ENCODE results near the gene MARCHF10. TPM values are rescaled to one million over a fixed set of nuclear protein-coding genes. Genes with fewer than 3 reads are reported as not detected.

MARCHF10 gene
- total RNA-seq, 1 experiment from 2014 or later = 0.39 TPM

DNA sequence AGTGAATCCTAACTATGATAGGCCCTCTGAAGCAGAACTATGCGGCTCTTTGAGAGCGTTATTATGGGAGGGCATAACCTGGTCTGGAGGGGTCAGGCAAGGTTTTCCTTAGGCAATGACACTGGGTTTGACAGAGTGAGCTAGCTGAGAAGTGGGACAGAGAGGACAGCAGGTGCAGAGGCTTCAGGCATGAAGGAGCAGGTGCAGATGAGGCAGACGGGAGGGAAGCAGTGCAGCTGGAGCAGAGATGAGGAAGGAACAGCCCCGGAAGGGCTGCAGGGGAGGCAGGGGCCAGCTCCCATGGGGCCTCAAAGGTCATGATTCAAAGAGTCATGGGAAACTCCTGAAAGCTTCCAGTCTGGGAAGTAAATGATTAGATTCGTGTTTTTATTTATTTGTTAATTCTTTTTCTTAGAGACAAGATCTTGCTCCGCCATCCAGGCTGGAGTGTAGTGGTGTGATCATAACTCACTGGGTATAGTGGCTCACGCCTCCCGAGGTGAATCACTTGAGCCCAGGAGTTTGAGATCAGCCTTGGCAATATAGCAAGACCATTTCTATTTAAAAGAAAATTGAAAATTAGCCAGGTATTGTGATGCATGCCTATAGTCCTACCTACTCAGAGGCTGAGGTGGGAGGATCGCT, 5.4 kb downstream of the MARCHF10 start:
- BruUV-seq (replicated peaks) = no TSS peak
- CTCF ChIA-PET = no interaction called here

DNA sequence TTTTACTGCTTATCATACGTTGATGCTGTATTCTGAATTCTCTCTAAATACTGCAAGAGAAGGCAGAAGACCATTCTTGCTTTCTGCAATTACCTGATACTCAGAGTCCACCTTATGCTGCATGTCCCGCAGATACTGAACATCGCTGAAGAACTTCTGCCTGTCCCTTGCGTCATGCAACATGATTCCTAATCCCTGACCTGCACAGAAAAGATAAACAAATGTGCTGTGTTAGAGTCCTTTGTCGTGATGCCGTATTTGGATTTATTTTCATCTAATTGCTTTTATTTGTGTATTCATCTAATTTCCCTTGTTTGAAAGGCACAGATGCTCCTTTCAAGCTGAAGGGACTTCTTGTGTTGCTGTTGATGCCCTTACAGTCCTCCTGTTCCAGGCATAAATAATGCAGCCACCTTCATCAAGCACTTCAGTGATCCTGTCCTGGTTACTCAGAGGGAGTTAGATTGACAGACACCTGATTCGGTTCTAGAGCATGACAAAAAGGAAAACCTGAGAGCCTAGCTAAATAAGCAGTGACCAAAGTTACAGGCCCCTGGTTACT, 6.5 kb downstream of the MARCHF10 start:
- CTCF ChIA-PET = no interaction called here
- TF ChIP-seq, protein P1, sequence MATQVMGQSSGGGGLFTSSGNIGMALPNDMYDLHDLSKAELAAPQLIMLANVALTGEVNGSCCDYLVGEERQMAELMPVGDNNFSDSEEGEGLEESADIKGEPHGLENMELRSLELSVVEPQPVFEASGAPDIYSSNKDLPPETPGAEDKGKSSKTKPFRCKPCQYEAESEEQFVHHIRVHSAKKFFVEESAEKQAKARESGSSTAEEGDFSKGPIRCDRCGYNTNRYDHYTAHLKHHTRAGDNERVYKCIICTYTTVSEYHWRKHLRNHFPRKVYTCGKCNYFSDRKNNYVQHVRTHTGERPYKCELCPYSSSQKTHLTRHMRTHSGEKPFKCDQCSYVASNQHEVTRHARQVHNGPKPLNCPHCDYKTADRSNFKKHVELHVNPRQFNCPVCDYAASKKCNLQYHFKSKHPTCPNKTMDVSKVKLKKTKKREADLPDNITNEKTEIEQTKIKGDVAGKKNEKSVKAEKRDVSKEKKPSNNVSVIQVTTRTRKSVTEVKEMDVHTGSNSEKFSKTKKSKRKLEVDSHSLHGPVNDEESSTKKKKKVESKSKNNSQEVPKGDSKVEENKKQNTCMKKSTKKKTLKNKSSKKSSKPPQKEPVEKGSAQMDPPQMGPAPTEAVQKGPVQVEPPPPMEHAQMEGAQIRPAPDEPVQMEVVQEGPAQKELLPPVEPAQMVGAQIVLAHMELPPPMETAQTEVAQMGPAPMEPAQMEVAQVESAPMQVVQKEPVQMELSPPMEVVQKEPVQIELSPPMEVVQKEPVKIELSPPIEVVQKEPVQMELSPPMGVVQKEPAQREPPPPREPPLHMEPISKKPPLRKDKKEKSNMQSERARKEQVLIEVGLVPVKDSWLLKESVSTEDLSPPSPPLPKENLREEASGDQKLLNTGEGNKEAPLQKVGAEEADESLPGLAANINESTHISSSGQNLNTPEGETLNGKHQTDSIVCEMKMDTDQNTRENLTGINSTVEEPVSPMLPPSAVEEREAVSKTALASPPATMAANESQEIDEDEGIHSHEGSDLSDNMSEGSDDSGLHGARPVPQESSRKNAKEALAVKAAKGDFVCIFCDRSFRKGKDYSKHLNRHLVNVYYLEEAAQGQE (IDR thresholded peaks at IDR 0.05; ENCODE audit: insufficient read depth in 1 of 2, low read depth in 2 of 2, low read length in 1 of 2) = no peak
- no peak for TF ChIP-seq TCF7L2 (IDR thresholded peaks at IDR 0.05; ENCODE audit: low read depth, low read length)
- TF ChIP-seq POLR2AphosphoS5 (IDR thresholded peaks at IDR 0.05; ENCODE audit: low read depth, low read length) = no peak
- no peak for TF ChIP-seq SIN3A (IDR thresholded peaks at IDR 0.05; ENCODE audit: borderline replicate concordance, insufficient read depth, low read depth, low read length)
- TF ChIP-seq, protein P2, sequence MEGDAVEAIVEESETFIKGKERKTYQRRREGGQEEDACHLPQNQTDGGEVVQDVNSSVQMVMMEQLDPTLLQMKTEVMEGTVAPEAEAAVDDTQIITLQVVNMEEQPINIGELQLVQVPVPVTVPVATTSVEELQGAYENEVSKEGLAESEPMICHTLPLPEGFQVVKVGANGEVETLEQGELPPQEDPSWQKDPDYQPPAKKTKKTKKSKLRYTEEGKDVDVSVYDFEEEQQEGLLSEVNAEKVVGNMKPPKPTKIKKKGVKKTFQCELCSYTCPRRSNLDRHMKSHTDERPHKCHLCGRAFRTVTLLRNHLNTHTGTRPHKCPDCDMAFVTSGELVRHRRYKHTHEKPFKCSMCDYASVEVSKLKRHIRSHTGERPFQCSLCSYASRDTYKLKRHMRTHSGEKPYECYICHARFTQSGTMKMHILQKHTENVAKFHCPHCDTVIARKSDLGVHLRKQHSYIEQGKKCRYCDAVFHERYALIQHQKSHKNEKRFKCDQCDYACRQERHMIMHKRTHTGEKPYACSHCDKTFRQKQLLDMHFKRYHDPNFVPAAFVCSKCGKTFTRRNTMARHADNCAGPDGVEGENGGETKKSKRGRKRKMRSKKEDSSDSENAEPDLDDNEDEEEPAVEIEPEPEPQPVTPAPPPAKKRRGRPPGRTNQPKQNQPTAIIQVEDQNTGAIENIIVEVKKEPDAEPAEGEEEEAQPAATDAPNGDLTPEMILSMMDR (IDR thresholded peaks at IDR 0.05) = no peak
- BruUV-seq (replicated peaks) = no TSS peak
- ATAC-seq = no peak
- Histone ChIP-seq H3K27ac (ENCODE audit: low read length) (no peak overlapping the region), H3K9me3 (ENCODE audit: control insufficient read depth, insufficient read depth, low read depth, low read length) (no peaks in the 10 kb centered on the region), H3K4me1 (ENCODE audit: control insufficient read depth, insufficient read depth, low read length) (no peaks in the 10 kb centered on the region), H3K36me3 (ENCODE audit: control insufficient read depth, insufficient read depth, low read length) (no peaks in the 10 kb centered on the region), H3K27me3 (ENCODE audit: control insufficient read depth, insufficient read depth, low read length) (no peaks in the 10 kb centered on the region), H3K4me3 (ENCODE audit: low read depth in 2 of 2, low read length in 2 of 2) (no peak overlapping the region)
- intact Hi-C loops (cut with micrococcal nuclease; ENCODE audit: unreplicated experiment) = no loop called here
- POLR2A ChIA-PET = no interaction called here
- DNase-seq (ENCODE audit: low read depth, low spot score) = no peak
- in situ Hi-C loops (cut with HindIII; ENCODE audit: low pct_unique_long_range_greater_than_20kb, low sequenced_read_pairs) = no loop called here

More for the DNA sequence above, 5.4 kb downstream of the MARCHF10 start:
- ATAC-seq = no peak
- Histone ChIP-seq H3K27ac (ENCODE audit: low read length) (no peak overlapping the region), H3K4me1 (ENCODE audit: control insufficient read depth, insufficient read depth, low read length) (no peaks in the 10 kb centered on the region), H3K9me3 (ENCODE audit: control insufficient read depth, insufficient read depth, low read depth, low read length) (no peaks in the 10 kb centered on the region), H3K4me3 (ENCODE audit: low read depth in 2 of 2, low read length in 2 of 2) (no peak overlapping the region), H3K27me3 (ENCODE audit: control insufficient read depth, insufficient read depth, low read length) (no peaks in the 10 kb centered on the region), H3K36me3 (ENCODE audit: control insufficient read depth, insufficient read depth, low read length) (no peaks in the 10 kb centered on the region)
- in situ Hi-C loops (cut with HindIII; ENCODE audit: low pct_unique_long_range_greater_than_20kb, low sequenced_read_pairs) (no loop called here), intact Hi-C loops (cut with micrococcal nuclease; ENCODE audit: unreplicated experiment) (no loop called here)
- DNase-seq (ENCODE audit: low read depth, low spot score) = no peak
- POLR2A ChIA-PET = no interaction called here
- TF ChIP-seq, protein P2 (IDR thresholded peaks at IDR 0.05) = no peak
- TF ChIP-seq SIN3A (IDR thresholded peaks at IDR 0.05; ENCODE audit: borderline replicate concordance, insufficient read depth, low read depth, low read length) (no peak), TCF7L2 (IDR thresholded peaks at IDR 0.05; ENCODE audit: low read depth, low read length) (no peak), POLR2AphosphoS5 (IDR thresholded peaks at IDR 0.05; ENCODE audit: low read depth, low read length) (no peak)
- TF ChIP-seq, protein P1 (IDR thresholded peaks at IDR 0.05; ENCODE audit: insufficient read depth in 1 of 2, low read depth in 2 of 2, low read length in 1 of 2) = no peak

Measured in Panc1 (cell line).